Measurements from ENCODE around the gene FRMD4A.

Gene FRMD4A

GRCh38 chr10:13615650-13616300, 714.9 kb downstream of the FRMD4A start:
- Histone ChIP-seq H3K4me1 (ENCODE audit: low read length) (no peaks in the 10 kb centered on the region), H3K36me3 (replicated peaks; ENCODE audit: insufficient read depth, low read length) (peaks cover under 1% of the 10 kb centered on the region; the same call in 1 of the 2 replicates), H3K27me3 (replicated peaks; ENCODE audit: insufficient read depth, low read length) (no peaks in the 10 kb centered on the region), H3K79me2 (ENCODE audit: low read length) (no peaks in the 10 kb centered on the region), H4K20me1 (ENCODE audit: insufficient read depth, low read length) (no peaks in the 10 kb centered on the region), H3K4me3 (ENCODE audit: low read length) (no peak overlapping the region), H3K9me2 (replicated peaks; ENCODE audit: insufficient read depth, low read length) (no peaks in the 10 kb centered on the region), H2AFZ (ENCODE audit: low read length) (no peak overlapping the region), H3K27ac (ENCODE audit: low read length) (no peak overlapping the region), H3F3A (ENCODE audit: insufficient read depth, low read length) (no peaks in the 10 kb centered on the region), H3K4me2 (ENCODE audit: low read depth, low read length) (no peak overlapping the region), H3K9me3 (replicated peaks; ENCODE audit: insufficient read depth, low read length) (no peaks in the 10 kb centered on the region), H3K9ac (ENCODE audit: low read length) (no peak overlapping the region)
- no peak for DNase-seq
- no peak for TF ChIP-seq EZH2 (optimal IDR thresholded peaks at IDR 0.05; ENCODE audit: low read depth, low read length)
- no peak for TF ChIP-seq EZH2phosphoT487 (IDR thresholded peaks at IDR 0.05; ENCODE audit: low read length)
- TF ChIP-seq CTCF (IDR thresholded peaks at IDR 0.05; ENCODE audit: low read length), result no peak

- TF ChIP-seq CTCF (IDR thresholded peaks at IDR 0.05; ENCODE audit: low read length), result no peak
- TF ChIP-seq EZH2phosphoT487 (IDR thresholded peaks at IDR 0.05; ENCODE audit: low read length), result no peak
- no peak for TF ChIP-seq EZH2 (optimal IDR thresholded peaks at IDR 0.05; ENCODE audit: low read depth, low read length)
- no peaks in the 10 kb centered on the region for H3K9me3 ChIP-seq (replicated peaks; ENCODE audit: insufficient read depth, low read length)
- H4K20me1 ChIP-seq (ENCODE audit: insufficient read depth, low read length), result no peaks in the 10 kb centered on the region
- H3K9ac ChIP-seq (ENCODE audit: low read length), result no peak overlapping the region
- H3K36me3 ChIP-seq (replicated peaks; ENCODE audit: insufficient read depth, low read length), result peaks cover 11% of the 10 kb centered on the region
- H3F3A ChIP-seq (ENCODE audit: insufficient read depth, low read length), result no peaks in the 10 kb centered on the region
- H3K27me3 ChIP-seq (replicated peaks; ENCODE audit: insufficient read depth, low read length), result no peaks in the 10 kb centered on the region
- no peak overlapping the region for H3K4me3 ChIP-seq (ENCODE audit: low read length)
- H3K4me1 ChIP-seq (ENCODE audit: low read length), result no peaks in the 10 kb centered on the region
- no peak overlapping the region for H2AFZ ChIP-seq (ENCODE audit: low read length)
- H3K79me2 ChIP-seq (ENCODE audit: low read length), result no peaks in the 10 kb centered on the region
- no peak for DNase-seq
- no peak overlapping the region for H3K4me2 ChIP-seq (ENCODE audit: low read depth, low read length)
- no peak overlapping the region for H3K27ac ChIP-seq (ENCODE audit: low read length)
- H3K9me2 ChIP-seq (replicated peaks; ENCODE audit: insufficient read depth, low read length), result no peaks in the 10 kb centered on the region
These were observed 716.0 kb downstream of the FRMD4A start for GRCh38 chr10:13614530-13615332.

- TF ChIP-seq CTCF (IDR thresholded peaks at IDR 0.05; ENCODE audit: low read length) (no peak), EZH2phosphoT487 (IDR thresholded peaks at IDR 0.05; ENCODE audit: low read length) (no peak), EZH2 (optimal IDR thresholded peaks at IDR 0.05; ENCODE audit: low read depth, low read length) (no peak)
- no peaks in the 10 kb centered on the region for H3K27me3 ChIP-seq (replicated peaks; ENCODE audit: insufficient read depth, low read length)
- H3K4me3 ChIP-seq (ENCODE audit: low read length), result no peak overlapping the region
- H3K27ac ChIP-seq (ENCODE audit: low read length), result no peak overlapping the region
- no peak overlapping the region for H3K4me2 ChIP-seq (ENCODE audit: low read depth, low read length)
- H3K9me2 ChIP-seq (replicated peaks; ENCODE audit: insufficient read depth, low read length), result no peaks in the 10 kb centered on the region
- DNase-seq, result no peak
- no peak overlapping the region for H2AFZ ChIP-seq (ENCODE audit: low read length)
- no peak overlapping the region for H3K9ac ChIP-seq (ENCODE audit: low read length)
- no peaks in the 10 kb centered on the region for H3K9me3 ChIP-seq (replicated peaks; ENCODE audit: insufficient read depth, low read length)
- no peaks in the 10 kb centered on the region for H4K20me1 ChIP-seq (ENCODE audit: insufficient read depth, low read length)
- H3K79me2 ChIP-seq (ENCODE audit: low read length), result no peaks in the 10 kb centered on the region
- H3K4me1 ChIP-seq (ENCODE audit: low read length), result 0 out of 2 replicates have a peak, but pooled peaks cover 2% of the 10 kb centered on the region
- peaks cover 12% of the 10 kb centered on the region for H3K36me3 ChIP-seq (replicated peaks; ENCODE audit: insufficient read depth, low read length)
- no peaks in the 10 kb centered on the region for H3F3A ChIP-seq (ENCODE audit: insufficient read depth, low read length)
These were observed 717.2 kb downstream of the FRMD4A start for GRCh38 chr10:13613519-13613918.

Data from MM.1S (cell line).